NCI-H345 (cell line): ENCODE data around the gene TSEN54.

ENCODE experiments used
- DNase-seq: peaks from one replicate; lab custom pipeline; 2025; lab: John Stamatoyannopoulos, UW

The TSEN54 gene

DNA sequence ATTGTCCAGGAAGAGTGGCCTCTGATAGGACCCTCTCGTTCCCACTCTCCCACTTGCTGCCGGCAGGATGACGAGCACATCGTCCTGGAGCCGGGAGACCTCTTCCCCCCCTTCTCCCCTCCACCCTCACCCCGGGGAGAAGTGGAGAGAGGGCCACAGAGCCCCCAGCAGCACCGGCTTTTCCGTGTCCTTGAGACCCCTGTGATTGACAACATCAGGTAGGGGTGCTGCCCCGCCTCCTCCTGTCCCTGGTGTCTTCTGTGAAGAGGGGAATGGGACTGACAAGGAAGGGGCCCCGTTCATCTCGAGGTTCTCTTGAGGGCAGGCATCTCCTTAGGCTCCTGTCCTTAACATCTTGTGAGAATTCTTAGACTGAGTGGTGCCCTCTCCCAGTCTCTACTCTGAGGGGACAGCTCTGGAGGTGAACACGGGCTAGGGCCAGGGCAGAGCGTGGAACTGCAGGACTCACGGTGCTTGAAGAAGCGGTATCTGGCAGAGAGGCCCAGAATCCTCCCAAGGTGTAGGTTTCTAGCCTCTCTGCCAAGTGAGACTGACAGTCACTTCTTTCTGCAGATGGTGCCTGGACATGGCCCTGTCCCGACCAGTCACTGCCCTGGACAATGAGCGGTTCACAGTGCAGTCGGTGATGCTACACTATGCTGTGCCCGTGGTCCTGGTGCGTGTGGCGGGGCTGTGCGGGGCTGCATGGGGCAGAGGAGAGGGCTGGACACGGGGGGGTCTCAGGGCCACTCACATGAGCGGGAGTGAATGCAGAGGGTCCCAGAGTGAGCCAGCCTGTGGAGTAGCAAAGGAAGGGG is 27.4 kb upstream of the TSEN54 start:
- DNase-seq: no peak

DNA sequence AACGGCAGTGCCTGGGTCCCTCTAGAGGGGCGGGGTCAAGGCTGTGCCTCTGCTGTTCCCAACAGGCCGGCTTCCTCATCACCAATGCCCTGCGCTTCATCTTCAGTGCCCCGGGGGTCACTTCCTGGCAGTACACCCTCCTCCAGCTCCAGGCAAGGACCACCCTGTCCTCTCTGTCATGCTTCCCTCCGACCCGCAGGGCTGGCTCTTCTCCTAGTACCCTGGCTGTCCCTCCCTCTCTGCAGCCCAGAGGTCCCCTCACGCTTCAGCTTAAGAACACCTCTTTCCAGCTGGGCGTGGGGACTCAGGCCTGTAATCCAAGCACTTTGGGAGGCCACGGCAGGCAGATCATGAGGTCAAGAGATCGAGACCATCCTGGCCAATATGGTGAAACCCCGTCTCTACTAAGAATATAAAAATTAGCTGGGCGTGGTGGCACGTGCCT is 26.8 kb upstream of the TSEN54 start:
- DNase-seq: no peak

DNA sequence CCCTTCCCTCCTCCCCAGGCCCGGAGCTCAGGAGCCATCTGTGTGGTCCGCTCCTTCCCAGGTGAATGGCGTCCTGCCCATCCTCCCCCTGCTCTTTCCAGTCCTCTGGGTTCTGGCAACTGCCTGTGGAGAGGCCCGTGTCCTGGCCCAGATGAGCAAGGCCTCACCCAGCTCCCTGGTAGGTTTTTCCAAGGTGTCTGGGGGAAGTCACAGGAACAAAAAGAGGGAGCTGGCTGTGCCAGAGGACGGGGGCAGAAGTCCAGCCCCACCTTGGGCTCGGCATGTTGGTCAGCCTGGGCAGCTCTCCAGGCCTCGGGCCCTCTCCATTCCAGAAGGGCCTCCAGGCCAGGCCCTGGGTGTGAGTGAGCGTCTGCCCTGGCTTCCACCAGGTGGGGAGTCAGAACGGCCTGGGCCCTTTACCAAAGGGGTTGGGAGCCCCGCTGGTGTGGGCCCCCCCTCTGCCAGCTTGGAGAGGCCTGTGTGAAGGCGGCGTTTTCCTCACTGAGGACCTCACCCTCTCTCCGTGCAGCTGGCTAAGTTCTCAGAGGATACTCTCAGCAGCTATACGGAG is 26.1 kb upstream of the TSEN54 start:
- DNase-seq: no peak

DNA sequence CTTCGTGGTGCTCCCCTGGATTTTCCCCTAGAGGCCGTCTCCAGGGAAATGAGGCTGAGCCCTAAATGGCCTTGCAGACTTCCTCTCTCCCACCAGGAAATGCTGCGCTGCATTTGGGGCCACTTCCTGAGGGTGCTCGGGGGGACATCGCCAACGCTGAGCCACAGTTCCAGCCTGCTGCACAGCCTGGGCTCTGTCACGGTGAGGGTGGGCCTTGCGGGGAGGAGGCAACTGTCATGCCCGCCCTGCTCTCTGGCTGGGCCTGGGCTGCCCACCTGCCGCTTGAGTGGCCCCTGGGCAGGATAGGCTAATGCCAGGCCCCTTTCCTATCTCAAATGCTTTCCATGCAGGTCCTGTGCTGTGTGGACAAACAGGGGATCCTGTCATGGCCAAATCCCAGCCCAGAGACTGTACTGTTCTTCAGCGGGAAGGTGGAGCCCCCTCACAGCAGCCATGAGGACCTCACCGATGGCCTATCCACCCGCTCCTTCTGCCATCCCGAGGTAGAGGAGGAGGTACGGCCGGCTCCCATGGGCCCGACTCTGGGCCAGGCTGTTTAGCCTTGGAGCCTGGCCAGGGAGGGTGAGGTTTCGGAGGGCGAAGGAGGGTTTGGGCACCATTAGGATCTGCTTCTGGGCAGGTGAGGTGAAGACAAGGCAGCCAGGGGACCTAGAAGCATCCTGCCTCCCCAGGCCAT is 25.2 kb upstream of the TSEN54 start:
- DNase-seq: no peak

DNA sequence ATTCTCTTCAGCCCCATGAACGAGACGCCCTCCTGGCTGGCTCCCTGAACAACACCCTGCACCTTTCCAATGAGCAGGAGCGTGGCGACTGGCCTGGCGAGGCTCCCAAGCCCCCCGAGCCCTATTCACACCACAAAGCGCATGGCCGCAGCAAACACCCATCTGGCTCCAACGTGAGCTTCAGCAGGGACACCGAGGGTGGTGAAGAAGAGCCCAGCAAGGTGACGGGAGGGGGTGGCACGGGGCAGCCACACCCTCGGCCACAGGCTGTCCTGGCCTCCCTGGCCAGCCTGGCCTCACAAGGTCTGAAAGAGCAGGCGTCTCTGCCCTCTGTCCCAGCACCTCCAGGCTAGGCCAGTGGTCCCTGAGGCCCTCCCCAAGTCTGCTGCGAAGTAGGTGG is 24.6 kb upstream of the TSEN54 start:
- DNase-seq: no peak

DNA sequence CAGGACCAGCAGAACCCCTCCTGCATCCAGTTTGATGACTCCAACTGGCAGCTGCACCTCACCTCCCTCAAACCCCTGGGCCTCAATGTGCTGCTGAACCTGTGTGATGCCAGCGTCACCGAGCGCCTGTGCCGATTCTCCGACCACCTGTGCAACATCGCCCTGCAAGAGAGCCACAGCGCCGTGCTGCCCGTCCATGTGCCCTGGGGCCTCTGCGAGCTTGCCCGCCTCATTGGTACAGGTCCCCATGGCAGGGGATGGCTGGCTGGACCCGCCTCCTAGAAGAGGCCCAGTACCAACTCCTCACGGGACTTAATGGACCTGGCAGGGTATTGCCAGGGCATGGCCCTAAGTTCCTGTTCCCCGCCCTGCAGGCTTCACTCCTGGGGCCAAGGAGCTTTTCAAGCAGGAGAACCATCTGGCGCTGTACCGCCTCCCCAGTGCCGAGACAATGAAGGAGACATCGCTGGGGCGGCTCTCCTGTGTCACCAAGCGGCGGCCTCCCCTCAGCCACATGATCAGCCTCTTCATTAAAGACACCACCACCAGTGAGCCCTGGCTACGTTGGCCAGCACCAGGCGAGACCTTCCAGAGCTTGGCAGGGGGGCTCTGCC is 23.7 kb upstream of the TSEN54 start:
- no peak for DNase-seq

DNA sequence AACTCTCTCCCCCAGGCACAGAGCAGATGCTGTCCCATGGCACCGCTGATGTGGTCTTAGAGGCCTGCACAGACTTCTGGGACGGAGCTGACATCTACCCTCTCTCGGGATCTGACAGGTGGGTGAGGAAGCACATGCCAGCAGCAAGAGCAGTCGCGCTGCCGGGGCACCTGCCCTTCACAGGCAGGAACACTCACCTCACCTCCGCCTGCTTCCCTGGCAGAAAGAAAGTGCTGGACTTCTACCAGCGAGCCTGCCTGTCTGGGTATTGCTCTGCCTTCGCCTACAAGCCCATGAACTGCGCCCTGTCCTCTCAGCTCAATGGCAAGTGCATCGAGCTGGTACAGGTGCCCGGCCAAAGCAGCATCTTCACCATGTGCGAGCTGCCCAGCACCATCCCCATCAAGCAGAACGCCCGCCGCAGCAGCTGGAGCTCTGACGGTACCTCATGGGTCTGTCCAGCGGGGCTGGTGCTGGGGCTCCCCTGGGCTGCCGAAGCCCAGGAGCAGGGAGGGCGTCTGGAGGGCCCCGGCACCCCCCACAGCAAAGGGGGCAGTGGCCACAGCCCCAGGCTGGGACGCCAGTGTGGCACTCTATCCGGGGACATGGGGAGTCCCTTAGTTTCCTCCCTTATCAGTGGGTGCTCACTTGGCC is 22.7 kb upstream of the TSEN54 start:
- DNase-seq: no peak

DNA sequence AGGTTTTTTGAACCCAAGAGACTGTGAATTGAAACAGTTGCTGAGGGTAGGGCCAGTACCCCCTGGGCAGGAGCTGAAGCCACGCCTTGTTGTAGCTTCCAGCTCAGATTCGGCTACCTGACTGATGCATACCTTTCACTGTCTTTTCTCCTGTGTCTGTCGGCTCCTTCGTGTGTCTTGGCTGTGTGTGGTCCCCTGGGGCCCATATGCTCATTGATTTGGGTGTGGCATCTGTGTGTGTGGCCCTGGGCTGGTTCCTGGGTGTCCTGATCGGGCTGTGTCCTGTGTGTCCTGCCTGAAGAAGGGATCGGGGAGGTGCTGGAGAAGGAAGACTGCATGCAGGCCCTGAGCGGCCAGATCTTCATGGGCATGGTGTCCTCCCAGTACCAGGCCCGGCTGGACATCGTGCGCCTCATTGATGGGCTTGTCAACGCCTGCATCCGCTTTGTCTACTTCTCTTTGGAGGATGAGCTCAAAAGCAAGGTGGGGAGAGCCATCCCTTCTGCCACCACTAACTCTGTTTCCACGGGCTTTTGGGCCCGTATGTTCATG is 21.9 kb upstream of the TSEN54 start:
- DNase-seq: no peak

DNA sequence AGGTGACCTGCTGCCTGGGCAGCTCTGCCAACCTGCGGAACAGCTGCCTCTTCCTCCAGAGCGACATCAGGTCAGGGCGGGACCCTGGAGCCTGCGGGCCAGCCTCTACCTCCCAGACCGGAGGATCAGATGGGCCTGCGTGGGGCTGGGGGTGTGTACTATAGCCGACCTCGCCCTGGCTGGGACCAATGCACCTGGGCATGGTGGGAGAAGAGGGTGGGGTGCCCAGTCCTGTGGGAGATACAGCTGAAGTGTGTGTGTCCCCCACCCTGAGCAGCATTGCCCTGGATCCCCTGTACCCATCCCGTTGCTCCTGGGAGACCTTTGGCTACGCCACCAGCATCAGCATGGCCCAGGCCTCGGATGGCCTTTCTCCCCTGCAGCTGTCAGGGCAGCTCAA is 20.3 kb upstream of the TSEN54 start:
- DNase-seq: no peak

DNA sequence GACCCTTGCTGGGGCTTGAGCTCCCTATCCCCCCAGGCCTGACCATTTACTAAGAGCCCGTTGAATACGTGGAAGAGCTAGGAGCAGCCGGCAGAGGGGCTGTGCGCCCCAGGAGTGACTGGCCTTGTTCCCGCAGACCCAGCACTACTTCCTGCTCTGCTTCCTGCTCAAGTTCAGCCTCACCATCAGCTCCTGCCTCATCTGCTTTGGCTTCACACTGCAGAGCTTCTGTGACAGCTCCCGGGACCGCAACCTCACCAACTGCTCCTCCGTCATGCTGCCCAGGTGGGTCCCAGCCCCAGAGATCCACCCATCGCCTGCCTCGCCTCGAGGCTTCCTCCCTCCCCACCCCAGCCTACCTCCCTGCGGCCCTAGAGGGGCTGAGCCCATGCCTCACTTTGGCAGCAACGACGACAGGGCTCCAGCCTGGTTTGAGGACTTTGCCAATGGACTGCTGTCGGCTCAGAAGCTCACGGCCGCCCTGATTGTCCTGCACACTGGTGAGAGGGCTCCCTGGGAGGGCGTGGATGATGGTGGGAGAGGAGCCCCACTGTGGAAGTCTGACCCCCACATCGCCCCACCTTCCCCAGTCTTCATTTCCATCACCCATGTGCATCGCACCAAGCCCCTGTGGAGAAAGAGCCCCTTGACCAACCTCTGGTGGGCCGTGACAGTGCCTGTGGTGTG is 18.1 kb upstream of the TSEN54 start:
- DNase-seq: no peak

DNA sequence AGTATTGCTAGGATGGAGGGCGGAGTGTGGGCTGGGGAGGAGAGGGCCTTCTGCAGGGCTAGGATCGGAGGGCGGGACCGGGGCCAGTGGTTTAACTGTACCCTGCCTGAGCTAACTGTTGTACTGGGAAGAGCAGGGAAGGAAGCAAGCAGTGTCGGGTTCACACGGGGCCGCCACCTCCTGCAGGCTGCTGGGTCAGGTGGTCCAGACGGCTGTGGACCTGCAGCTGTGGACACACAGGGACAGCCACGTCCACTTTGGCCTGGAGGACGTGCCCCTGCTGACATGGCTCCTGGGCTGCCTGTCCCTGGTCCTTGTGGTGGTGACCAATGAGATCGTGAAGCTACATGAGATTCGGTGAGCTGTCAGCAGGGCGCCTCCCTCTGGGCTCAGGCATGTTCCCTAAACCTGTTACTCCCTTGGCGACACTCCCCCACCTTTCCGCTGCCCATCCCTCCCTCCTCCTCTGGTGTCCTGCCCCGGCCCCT is 17.6 kb upstream of the TSEN54 start:
- DNase-seq: no peak

DNA sequence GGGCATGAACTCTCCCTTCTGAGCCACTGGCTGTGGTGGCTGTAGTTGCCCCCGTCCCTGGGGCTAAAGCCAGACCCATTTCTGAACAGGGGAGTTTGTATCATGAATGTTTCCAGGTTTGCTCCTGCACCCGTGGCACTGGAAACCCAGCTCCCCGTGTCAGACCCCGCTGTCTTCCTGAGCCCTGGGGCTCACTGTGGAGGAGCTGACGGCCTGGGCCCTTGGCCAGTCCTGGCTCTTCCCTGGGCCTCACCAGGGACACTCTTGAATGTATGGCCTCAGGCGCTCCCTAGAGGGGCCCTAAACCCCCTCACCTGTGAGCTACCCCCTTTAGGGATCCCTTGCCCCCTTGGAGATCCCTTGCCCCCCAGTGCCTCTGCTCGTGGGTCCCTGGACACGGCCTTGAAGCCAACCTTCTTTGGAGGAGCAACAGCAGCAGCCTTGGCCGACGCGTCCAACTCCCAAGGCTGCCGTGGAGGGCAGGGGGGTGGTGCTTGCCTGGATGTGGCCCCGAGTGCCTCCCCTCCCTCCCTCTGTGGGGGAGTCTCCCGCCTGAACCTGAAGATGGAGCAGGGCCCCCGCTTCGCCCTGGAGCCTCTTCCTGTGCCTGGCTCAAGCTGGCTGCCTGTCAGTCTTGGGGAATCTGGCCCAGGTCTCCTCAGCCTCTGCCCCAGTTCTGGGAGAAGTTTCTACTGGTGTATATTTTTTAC is 16.9 kb upstream of the TSEN54 start:
- no peak for DNase-seq

DNA sequence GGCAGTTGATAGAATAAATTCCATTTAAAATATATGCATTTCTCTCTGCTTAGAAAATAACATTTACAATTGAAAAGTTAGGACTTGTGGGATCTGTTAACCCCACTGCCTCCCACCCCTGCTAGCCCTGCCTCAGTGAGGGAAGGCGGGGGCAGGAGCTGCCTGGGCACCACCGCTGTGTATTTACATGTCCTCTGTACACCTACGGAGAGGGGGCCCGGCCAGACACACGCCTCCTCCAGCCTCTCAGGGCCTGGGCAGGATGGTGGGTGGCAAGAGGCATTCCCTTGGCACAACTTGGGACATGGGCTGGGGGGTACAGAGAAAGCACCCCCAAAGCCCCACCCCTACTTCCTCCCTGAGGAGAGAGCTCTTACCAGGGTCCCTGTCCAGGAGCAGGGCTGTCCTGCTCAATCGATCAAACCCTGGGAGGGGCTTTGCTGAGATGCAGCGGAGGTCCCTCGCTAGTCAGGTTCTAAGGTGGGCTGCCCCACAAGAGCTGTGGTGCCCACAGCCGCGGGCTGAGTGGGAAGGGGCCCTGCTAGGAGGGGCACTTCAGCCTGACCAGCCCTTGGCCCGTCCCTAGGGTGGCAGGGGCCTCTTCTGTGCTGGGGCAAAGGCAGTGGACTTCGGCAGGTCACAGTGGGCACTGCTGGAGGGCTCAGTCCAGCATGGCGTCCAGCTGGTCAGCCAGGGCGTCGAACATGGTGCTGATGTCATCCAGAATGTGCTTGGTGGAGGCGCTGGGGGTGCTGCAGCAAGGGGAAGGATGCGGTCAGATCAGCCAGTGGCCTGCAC is 15.7 kb upstream of the TSEN54 start:
- no peak for DNase-seq

DNA sequence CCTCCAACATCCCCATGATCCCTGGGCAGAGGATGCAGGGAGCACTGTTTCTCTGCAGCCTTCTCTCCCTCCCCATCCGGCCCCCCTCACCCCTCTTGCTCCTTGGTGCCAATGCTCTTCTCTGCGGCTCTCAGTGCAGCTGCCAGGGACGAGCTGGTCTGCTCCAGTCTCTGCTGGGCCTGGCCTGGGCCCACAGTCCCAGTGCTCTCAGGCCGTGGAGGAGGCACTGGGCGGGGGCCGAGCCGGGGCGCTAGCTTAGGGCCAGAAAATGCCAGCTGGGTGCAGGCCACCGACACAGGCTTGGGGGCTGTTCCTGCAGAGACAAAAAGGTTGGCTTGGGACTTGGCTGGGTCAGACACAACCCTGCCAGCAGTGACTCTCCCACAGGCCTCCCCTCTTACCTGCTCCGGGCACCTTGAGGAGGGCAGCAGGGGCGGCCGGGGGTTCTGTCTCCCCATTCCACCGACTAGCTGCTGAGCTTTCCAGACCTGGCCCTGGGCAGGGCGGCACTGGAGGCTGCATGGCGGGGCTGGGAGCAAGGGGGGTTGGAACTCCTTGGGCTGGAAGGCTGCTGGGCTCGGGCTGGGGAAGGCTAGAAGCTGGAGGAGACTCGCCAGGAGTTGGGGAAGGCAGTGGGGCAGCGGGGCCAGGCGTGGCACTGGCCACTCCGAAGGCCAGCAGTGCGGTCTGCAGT is 14.8 kb upstream of the TSEN54 start:
- DNase-seq: no peak

DNA sequence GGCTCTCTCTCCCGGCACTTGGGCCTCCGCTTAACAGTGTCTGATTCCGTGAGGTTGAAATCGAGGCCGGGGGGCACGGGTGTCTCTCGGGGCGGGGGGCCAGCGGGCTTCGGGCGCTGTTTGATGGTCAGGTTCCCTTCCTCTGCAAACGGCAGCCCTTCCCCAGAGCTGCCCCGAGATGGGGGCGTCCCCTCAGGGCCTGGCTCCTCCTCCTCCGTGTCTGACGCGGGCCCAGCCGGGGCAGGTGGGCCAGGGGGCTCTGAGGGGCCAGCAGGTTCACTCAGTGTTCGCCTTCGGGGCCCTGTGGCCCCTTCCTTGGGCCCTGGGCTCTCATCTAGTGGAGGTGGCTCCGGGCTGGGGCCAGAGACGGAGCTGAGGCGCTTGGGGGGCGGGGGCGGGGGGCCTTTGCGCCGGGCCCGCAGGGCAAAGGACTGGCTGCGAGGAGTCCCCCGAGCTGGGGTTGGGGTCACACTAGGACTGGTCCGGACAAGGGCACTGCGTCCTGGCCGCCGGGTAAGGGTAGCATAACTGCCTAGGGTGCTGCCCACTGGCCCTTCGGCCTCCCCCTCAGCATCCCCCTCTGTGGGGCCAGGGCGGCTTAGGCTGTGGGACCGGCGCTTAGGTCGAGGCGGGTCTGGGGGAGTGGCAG is 14.1 kb upstream of the TSEN54 start:
- DNase-seq: no peak

DNA sequence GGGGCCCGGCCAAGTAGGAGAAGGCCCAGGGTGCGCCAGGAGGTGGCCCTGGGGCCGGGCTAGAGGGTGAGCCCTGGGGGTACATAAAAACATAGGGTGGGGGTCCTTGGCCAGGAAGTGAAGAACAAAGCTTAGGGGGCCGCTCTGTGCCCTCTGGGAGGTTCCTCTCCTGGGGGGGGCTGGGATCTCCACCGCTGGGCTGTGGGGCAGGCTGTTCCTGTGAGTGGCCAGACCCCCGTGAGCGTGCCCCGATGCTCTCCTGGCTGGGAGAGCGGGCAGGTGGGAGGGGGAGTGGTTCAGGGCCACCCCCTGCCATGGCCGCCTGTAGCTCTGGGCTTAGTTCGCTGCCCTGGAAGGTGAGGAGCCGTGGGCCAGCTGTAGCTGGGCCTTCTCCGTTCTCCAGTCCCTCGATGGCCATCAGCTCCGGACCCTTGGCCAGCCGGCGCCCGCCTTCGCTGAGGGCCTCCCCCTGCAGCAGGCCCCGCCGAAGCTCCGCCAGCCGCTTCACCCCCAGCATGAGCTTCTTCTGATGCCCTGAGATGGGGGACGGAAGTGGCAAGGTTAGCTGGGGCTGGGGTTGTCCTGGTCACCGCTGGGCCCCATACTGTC is 13.5 kb upstream of the TSEN54 start:
- no peak for DNase-seq

DNA sequence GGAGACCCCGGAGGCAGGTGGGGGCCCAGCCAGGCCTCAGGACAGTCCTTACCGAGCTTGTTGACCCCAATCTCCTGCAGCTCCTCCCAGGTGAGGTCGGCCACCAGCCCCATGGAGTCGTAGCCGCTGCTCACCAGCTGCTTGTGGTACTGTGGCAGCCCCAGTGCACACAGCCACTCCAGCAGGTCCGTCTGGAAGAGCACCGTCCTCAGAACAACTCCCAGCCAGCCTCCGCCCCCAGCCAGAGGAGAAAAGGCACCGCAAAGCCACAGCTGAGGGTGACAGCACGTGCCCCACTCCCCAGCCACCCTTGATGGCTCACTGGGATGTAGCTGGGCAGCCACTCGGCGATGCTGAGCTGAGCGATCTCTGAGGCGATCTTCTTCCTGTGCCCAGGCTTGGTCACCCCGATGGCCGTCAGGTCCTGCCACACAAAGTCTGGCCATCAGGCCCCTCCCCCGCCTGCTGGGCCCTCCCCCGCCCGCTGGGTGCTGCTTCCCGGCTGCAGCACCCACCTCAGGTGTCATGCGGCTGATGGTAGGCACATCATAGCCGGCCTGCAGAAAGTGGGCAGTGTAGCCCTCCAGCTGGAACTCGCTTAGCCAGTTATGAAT is 12.9 kb upstream of the TSEN54 start:
- no peak for DNase-seq

DNA sequence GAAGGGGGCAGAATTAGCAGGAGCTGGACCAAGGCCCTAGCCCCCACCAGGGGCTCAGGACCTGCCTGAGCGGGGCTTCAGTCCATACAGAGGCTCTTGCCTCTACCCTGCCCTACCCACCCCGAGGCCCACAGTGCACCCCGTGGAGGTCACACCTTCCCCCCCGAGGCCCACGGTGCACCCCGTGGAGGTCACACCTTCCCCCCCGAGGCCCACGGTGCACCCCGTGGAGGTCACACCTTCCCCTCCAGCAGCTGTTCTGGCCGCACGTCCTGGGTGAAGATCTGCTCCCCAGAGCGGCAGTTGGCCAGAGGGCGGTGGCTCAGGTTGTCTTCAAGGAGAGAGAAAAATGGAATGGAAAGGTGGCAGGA is 12.4 kb upstream of the TSEN54 start:
- DNase-seq: no peak
